PC-3 (cell line): ENCODE measurements around the gene DSG3. TPM values are rescaled to one million over a fixed set of nuclear protein-coding genes. Genes with fewer than 3 reads are reported as not detected.
"Not testable (repeated sequence)": the region's sequence is repeated elsewhere in the genome, so short reads cannot be mapped to it uniquely, and the experiment has no call there.

Source experiments
- ATAC-seq: fragments of 200-7000 bp; cut with Tn5 transposase; 2 replicates; pipeline ENCODE4 v1.9.1; 2020; ENCODE audit warnings: mild to moderate bottlenecking, moderate library complexity
- BruUV-seq: library from RNA; stranded (reverse); fragments of 400-500 nt; replicated peaks from 2 replicates; lab custom pipeline; 2021; lab: Mats Ljungman, UMichigan
- CTCF ChIA-PET: fragments of 300-600 bp; sonication (Branson Sonifier 250); formaldehyde crosslinking; loops from one replicate; lab custom pipeline; 2022; ENCODE audit warnings: antibody characterized with exemption; lab: Charles Lee
- POLR2A ChIA-PET: fragments of 300-600 bp; sonication (Branson Sonifier 250); formaldehyde crosslinking; loops from one replicate; lab custom pipeline; 2022; ENCODE audit warnings: antibody characterized with exemption; ENCODE audit not compliant: unreplicated experiment; lab: Charles Lee
- DNase-seq: peaks from one replicate; pipeline ENCODE4 v3.0.0-alpha.2; 2015
- H2AFZ ChIP-seq: fragments of 300-600 bp; sonication (generic); 2 replicates; pipeline ENCODE4 v1.6.0; 2016; ENCODE audit warnings: antibody characterized with exemption, low read length
- H3F3A ChIP-seq: fragments of 300-600 bp; sonication (generic); one replicate; pipeline ENCODE4 v1.6.0; 2017; ENCODE audit warnings: antibody characterized with exemption, low read length, control low read depth, mild to moderate bottlenecking; ENCODE audit not compliant: unreplicated experiment
- H3K27ac ChIP-seq: fragments of 300-600 bp; sonication (generic); 2 replicates; pipeline ENCODE4 v1.5.1; 2016; ENCODE audit warnings: mild to moderate bottlenecking, low read length
- H3K27me3 ChIP-seq: fragments of 300-600 bp; sonication (generic); 2 replicates; pipeline ENCODE4 v1.6.1; 2016; ENCODE audit warnings: low read length, mixed read lengths
- H3K36me3 ChIP-seq: fragments of 300-600 bp; sonication (generic); 2 replicates; pipeline ENCODE4 v1.6.1; 2016; ENCODE audit warnings: low read depth, mixed run types, low read length, mixed read lengths
- H3K4me1 ChIP-seq: fragments of 300-600 bp; sonication (generic); 2 replicates; pipeline ENCODE4 v1.5.1; 2016; ENCODE audit warnings: low read length; ENCODE audit not compliant: insufficient read depth
- H3K4me2 ChIP-seq: fragments of 300-600 bp; sonication (generic); 2 replicates; pipeline ENCODE4 v1.6.0; 2016; ENCODE audit warnings: low read length
- H3K4me3 ChIP-seq: fragments of 300-600 bp; sonication (generic); 2 replicates; pipeline ENCODE4 v1.5.1; 2016; ENCODE audit warnings: mild to moderate bottlenecking, low read length, mixed read lengths
- H3K79me2 ChIP-seq: fragments of 300-600 bp; sonication (generic); 2 replicates; pipeline ENCODE4 v1.6.1; 2017; ENCODE audit warnings: low read length, mixed read lengths
- H3K9ac ChIP-seq: fragments of 300-600 bp; sonication (generic); 2 replicates; pipeline ENCODE4 v1.6.0; 2016; ENCODE audit warnings: mild to moderate bottlenecking, low read length
- H3K9me2 ChIP-seq: fragments of 300-600 bp; sonication (generic); replicated peaks from 2 replicates; pipeline ENCODE4 v1.6.1; 2016; ENCODE audit warnings: mixed run types, low read length, mixed read lengths
- H3K9me3 ChIP-seq: fragments of 300-600 bp; sonication (generic); 2 replicates; pipeline ENCODE4 v1.6.1; 2016; ENCODE audit warnings: low read length, mixed read lengths
- H4K20me1 ChIP-seq: fragments of 300-600 bp; sonication (generic); 2 replicates; pipeline ENCODE4 v1.6.1; 2016; ENCODE audit warnings: low read length, mixed read lengths
- EZH2 ChIP-seq: fragments of 300-600 bp; sonication (generic); IDR thresholded peaks from one replicate; pipeline ENCODE4 v1.6.1; 2017; ENCODE audit warnings: antibody characterized with exemption, mild to moderate bottlenecking, low read length; ENCODE audit not compliant: unreplicated experiment
- EZH2phosphoT487 ChIP-seq: fragments of 300-600 bp; sonication (generic); IDR thresholded peaks from 2 replicates; pipeline ENCODE4 v1.6.1; 2018; ENCODE audit warnings: mild to moderate bottlenecking, antibody characterized with exemption, low read length, borderline replicate concordance
- intact Hi-C: fragments of 100-400 bp; cut with micrococcal nuclease; formaldehyde crosslinking; loops from 2 replicates; pipeline ENCODE4 v1.9.0; 2023
- total RNA-seq: library from RNA; depleted of rRNA; stranded (reverse); fragments of >200 nt; gene quantifications from 2 replicates; pipeline ENCODE4 v1.2.3, GENCODE V29; 2014
- TF ChIP-seq, protein P1 (sequence below): fragments of 300-600 bp; sonication (generic); conservative IDR thresholded peaks from 2 replicates; pipeline ENCODE4 v1.5.1; 2017; ENCODE audit warnings: antibody characterized with exemption, low read depth, mild to moderate bottlenecking, low read length

DSG3 gene
- total RNA-seq, 1 experiment from 2014 or later, result not detected

DNA sequence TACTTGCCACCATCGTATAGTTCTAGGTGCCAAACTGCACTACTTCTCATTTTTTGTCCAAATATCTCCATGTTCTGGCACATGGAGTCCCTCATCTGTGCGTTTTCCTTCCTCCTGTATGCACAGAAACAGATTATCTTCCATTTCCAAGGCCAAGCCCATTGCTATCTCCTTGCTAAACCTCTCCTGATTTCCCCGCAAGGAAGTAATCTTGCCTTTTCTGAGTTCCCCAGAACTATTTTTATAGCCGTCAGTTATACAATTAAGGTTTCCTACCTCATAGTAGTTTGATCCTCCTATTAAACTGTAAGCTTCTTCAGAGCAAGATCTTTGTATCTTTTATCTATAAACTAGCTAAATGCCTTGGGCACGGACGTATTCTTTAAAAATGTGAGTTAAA, 57.6 kb downstream of the DSG3 start:
- ATAC-seq (no peak), DNase-seq (no peak)
- CTCF ChIA-PET, result no interaction called here
- no peaks in the 10 kb centered on the region for H3K36me3 ChIP-seq
- H3K27ac ChIP-seq, result no peak overlapping the region
- H3K9ac ChIP-seq, result no peak overlapping the region
- H3K9me2 ChIP-seq, result no peaks in the 10 kb centered on the region
- H3K4me1 ChIP-seq, result peaks cover 8% of the 10 kb centered on the region; the same call in 1 of the 2 replicates
- H3F3A ChIP-seq, result no peaks in the 10 kb centered on the region
- no peaks in the 10 kb centered on the region for H3K9me3 ChIP-seq
- H3K79me2 ChIP-seq, result peaks cover 45% of the 10 kb centered on the region
- H3K27me3 ChIP-seq, result no peaks in the 10 kb centered on the region
- TF ChIP-seq, protein P1, sequence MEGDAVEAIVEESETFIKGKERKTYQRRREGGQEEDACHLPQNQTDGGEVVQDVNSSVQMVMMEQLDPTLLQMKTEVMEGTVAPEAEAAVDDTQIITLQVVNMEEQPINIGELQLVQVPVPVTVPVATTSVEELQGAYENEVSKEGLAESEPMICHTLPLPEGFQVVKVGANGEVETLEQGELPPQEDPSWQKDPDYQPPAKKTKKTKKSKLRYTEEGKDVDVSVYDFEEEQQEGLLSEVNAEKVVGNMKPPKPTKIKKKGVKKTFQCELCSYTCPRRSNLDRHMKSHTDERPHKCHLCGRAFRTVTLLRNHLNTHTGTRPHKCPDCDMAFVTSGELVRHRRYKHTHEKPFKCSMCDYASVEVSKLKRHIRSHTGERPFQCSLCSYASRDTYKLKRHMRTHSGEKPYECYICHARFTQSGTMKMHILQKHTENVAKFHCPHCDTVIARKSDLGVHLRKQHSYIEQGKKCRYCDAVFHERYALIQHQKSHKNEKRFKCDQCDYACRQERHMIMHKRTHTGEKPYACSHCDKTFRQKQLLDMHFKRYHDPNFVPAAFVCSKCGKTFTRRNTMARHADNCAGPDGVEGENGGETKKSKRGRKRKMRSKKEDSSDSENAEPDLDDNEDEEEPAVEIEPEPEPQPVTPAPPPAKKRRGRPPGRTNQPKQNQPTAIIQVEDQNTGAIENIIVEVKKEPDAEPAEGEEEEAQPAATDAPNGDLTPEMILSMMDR, result no peak
- TF ChIP-seq EZH2 (no peak), EZH2phosphoT487 (no peak)
- BruUV-seq, result no TSS peak
- intact Hi-C loops, result no loop called here
- H2AFZ ChIP-seq, result no peak overlapping the region
- H4K20me1 ChIP-seq, result no peaks in the 10 kb centered on the region
- H3K4me2 ChIP-seq, result no peak overlapping the region
- no peak overlapping the region for H3K4me3 ChIP-seq
- POLR2A ChIA-PET, result no interaction called here

DNA sequence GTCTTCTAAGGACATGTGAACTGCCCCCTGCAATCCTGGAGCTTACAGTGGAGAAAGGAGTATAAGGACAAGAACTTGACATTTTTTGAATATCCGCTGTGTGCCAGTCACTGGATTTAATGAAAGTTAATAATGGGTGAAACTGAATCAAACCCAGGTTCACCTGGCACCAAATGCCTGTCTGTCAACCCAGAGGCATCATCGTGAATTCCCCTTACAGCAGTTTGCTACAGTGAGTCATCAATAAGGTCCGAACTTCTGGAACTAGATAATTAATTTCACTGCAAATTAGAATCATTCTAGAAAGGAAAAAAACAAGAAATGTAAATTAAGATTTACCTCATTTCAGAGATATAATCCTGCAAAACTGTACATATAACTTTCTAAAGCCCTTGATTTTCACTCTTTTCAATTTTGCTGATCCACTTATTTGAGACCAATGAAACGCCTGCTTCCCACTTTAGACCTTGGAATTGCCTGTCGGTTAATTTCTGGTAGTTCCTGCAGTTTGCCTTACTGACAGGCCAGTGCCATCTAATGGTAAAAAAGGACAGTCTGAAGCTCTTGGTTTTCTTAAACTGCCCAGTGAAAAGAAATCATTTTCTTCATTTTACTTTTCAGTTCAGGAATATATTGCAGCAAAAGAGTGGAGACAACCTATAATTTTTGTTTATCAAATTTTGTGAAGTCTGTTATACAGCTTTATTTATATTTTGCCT, 58.6 kb downstream of the DSG3 start:
- Histone ChIP-seq H3K27ac (no peak overlapping the region), H3K4me2 (no peak overlapping the region), H3K9ac (no peak overlapping the region), H3K79me2 (peaks cover 42% of the 10 kb centered on the region), H3K9me3 (no peaks in the 10 kb centered on the region), H4K20me1 (no peaks in the 10 kb centered on the region), H3K27me3 (no peaks in the 10 kb centered on the region), H2AFZ (no peak overlapping the region), H3K4me3 (no peak overlapping the region), H3F3A (no peaks in the 10 kb centered on the region), H3K4me1 (peaks cover 18% of the 10 kb centered on the region), H3K9me2 (no peaks in the 10 kb centered on the region), H3K36me3 (no peaks in the 10 kb centered on the region)
- ChIA-PET CTCF (interaction anchor here (0.5 to 0.7 kb wide), 2 partner anchors 91 to 105 kb away, joined by 3 read pairs; no protein-coding TSS in a partner anchor), POLR2A (no interaction called here)
- BruUV-seq, result no TSS peak
- intact Hi-C loops, result loop anchor here (1.0 to 2.0 kb wide), 3 partner anchors 82 to 507 kb away; no protein-coding TSS in a partner anchor
- DNase-seq, result peak; percentile 24
- ATAC-seq, result peak; percentile 53
- TF ChIP-seq EZH2 (no peak), EZH2phosphoT487 (no peak)
- TF ChIP-seq, protein P1, result peak; percentile 53

DNA sequence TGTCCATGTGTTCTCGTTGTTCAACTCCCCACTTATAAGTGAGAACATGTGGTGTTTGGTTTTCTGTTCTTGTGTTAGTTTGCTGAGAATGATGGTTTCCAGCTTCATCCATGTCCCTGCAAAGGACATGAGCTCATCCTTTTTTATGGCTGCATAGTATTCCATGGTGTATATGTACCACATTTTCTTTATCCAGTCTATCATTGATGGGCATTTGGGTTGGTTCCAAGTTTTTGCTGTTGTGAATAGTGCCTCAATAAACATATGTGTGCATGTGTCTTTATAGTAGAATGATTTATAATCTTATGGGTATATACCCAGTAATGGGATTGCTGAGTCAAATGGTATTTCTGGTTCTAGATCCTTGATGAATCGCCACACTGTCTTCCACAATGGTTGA, 59.6 kb downstream of the DSG3 start:
- Histone ChIP-seq H3K79me2 (peaks cover 41% of the 10 kb centered on the region), H3K4me1 (peaks cover 25% of the 10 kb centered on the region)
- H3K36me3 ChIP-seq, H4K20me1 ChIP-seq, H3K4me2 ChIP-seq, DNase-seq, H3K27me3 ChIP-seq, H3F3A ChIP-seq, H3K4me3 ChIP-seq, CTCF ChIA-PET, POLR2A ChIA-PET, ATAC-seq, H3K9me2 ChIP-seq, BruUV-seq, H2AFZ ChIP-seq, H3K27ac ChIP-seq, H3K9me3 ChIP-seq, H3K9ac ChIP-seq: not testable (repeated sequence)
- intact Hi-C loops, result loop anchor here (2.0 kb wide), 1 partner anchor 238 kb away; no protein-coding TSS in a partner anchor
